NOMO-1 (cell line): ENCODE measurements around the gene CTCF.
"Not testable (repeated sequence)": the region's sequence is repeated elsewhere in the genome, so short reads cannot be mapped to it uniquely, and the experiment has no call there.

Source experiments
- DNase-seq, 2 experiments: peaks; one replicate each; lab custom pipeline; 2025; ENCODE audit not compliant: unreplicated experiment in 2 of 2; lab: John Stamatoyannopoulos, UW

CTCF gene

GRCh38 chr16:67562526-67562917 is at the start of gene CTCF:
Gene CTCF (plus strand): TSS chr16:67562526. CDS start chr16:67610833, 48,307 bp downstream.
- peak; percentile 73 to 83 for DNase-seq

- DNase-seq: not testable (repeated sequence)
Observed at GRCh38 chr16:67513892-67514291, 48.4 kb upstream of the CTCF start.

GRCh38 chr16:67514382-67514828 is 47.9 kb upstream of the CTCF start:
- DNase-seq: peak; percentile 67 to 92

- DNase-seq: no peak
Observed at GRCh38 chr16:67516296-67517154, 45.8 kb upstream of the CTCF start.

- DNase-seq: no peak
Observed at GRCh38 chr16:67517155-67517445, 45.2 kb upstream of the CTCF start.

- DNase-seq: no peak
Observed at GRCh38 chr16:67517661-67518423, 44.5 kb upstream of the CTCF start.

GRCh38 chr16:67518676-67519075 is 43.6 kb upstream of the CTCF start:
- DNase-seq: no peak

GRCh38 chr16:67519242-67519641 is 43.1 kb upstream of the CTCF start:
- no peak for DNase-seq

GRCh38 chr16:67521095-67521804 is 41.1 kb upstream of the CTCF start:
- DNase-seq: peak; percentile 90 to 92

GRCh38 chr16:67525176-67525860 is 37.0 kb upstream of the CTCF start:
- no peak for DNase-seq

- DNase-seq: no peak
Observed at GRCh38 chr16:67526149-67526791, 36.1 kb upstream of the CTCF start.

- DNase-seq: no peak
Observed at GRCh38 chr16:67528222-67528869, 34.0 kb upstream of the CTCF start, which contains the start of gene RIPOR1. Gene RIPOR1 (plus strand): TSS chr16:67528829. CDS start chr16:67538447, 9,618 bp downstream.

- DNase-seq: no peak
Observed at GRCh38 chr16:67528870-67529581, 33.3 kb upstream of the CTCF start.

GRCh38 chr16:67529582-67530012 is 32.7 kb upstream of the CTCF start:
- DNase-seq: no peak

- no peak for DNase-seq
Observed at GRCh38 chr16:67530013-67530939, 32.0 kb upstream of the CTCF start.

- peak; percentile 63 to 78 for DNase-seq
Observed at GRCh38 chr16:67531247-67531646, 31.1 kb upstream of the CTCF start.

- DNase-seq: no peak
Observed at GRCh38 chr16:67533024-67533560, 29.2 kb upstream of the CTCF start.

- not testable (repeated sequence) for DNase-seq
Observed at GRCh38 chr16:67533987-67534386, 28.3 kb upstream of the CTCF start.
